ENCODE data around the gene NPTN. TPM values are rescaled to one million over a fixed set of nuclear protein-coding genes. Genes with fewer than 3 reads are reported as not detected.

NPTN gene
- total and polyA plus RNA-seq, 2 of the 13 experiments (the other 11 are each of a cell fraction or from before 2014, with no cell fraction given): 78.0 to 110 TPM

DNA sequence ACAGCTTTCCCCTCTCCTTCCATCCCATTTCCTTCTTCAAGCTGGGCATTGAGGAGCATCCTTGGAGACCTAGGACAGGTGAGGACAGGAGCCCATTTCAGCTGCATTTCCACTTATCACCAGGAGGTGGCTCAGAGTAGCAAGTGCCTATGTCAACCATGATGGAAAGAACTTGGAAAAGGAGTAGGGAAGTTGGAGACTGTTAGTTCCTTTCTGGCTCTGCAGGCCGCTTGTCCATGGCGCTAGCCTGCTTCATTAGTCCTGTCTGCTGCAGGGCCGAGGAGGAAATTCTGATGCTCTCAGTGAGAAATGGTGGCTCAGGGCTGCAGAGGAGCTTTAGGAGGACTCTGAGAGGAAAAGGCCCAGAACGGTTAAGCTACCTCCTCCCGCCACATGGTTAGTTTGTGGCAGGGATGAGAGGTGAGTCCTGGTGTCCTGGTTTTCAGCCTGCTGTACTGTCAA, 44.0 kb upstream of the NPTN start (continued):
- TF ChIP-seq NFE2L2 (IDR thresholded peaks at IDR 0.05; ENCODE audit: low read length) (no peak), TAF15 (IDR thresholded peaks at IDR 0.05; ENCODE audit: low read depth, low read length, poor library complexity, severe bottlenecking) (no peak), TBX3 (IDR thresholded peaks at IDR 0.05; ENCODE audit: borderline replicate concordance) (no peak), IKZF1 (IDR thresholded peaks at IDR 0.05) (no peak), HOXA3 (CRISPR knock-in tag; IDR thresholded peaks at IDR 0.05) (peak; percentile 33; the same call in 1 of the 2 replicates), SMC3 (IDR thresholded peaks at IDR 0.05; ENCODE audit: low read length) (peak; percentile 96), MYNN (CRISPR knock-in tag; IDR thresholded peaks at IDR 0.05; ENCODE audit: low read depth) (no peak)
- TF ChIP-seq, protein P1, sequence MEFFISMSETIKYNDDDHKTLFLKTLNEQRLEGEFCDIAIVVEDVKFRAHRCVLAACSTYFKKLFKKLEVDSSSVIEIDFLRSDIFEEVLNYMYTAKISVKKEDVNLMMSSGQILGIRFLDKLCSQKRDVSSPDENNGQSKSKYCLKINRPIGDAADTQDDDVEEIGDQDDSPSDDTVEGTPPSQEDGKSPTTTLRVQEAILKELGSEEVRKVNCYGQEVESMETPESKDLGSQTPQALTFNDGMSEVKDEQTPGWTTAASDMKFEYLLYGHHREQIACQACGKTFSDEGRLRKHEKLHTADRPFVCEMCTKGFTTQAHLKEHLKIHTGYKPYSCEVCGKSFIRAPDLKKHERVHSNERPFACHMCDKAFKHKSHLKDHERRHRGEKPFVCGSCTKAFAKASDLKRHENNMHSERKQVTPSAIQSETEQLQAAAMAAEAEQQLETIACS (CRISPR knock-in tag; IDR thresholded peaks at IDR 0.05): no peak
- TF ChIP-seq, protein P2, sequence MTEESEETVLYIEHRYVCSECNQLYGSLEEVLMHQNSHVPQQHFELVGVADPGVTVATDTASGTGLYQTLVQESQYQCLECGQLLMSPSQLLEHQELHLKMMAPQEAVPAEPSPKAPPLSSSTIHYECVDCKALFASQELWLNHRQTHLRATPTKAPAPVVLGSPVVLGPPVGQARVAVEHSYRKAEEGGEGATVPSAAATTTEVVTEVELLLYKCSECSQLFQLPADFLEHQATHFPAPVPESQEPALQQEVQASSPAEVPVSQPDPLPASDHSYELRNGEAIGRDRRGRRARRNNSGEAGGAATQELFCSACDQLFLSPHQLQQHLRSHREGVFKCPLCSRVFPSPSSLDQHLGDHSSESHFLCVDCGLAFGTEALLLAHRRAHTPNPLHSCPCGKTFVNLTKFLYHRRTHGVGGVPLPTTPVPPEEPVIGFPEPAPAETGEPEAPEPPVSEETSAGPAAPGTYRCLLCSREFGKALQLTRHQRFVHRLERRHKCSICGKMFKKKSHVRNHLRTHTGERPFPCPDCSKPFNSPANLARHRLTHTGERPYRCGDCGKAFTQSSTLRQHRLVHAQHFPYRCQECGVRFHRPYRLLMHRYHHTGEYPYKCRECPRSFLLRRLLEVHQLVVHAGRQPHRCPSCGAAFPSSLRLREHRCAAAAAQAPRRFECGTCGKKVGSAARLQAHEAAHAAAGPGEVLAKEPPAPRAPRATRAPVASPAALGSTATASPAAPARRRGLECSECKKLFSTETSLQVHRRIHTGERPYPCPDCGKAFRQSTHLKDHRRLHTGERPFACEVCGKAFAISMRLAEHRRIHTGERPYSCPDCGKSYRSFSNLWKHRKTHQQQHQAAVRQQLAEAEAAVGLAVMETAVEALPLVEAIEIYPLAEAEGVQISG (CRISPR knock-in tag; IDR thresholded peaks at IDR 0.05): 0 out of 2 replicates have a peak, but pooled peaks have one; percentile 21

DNA sequence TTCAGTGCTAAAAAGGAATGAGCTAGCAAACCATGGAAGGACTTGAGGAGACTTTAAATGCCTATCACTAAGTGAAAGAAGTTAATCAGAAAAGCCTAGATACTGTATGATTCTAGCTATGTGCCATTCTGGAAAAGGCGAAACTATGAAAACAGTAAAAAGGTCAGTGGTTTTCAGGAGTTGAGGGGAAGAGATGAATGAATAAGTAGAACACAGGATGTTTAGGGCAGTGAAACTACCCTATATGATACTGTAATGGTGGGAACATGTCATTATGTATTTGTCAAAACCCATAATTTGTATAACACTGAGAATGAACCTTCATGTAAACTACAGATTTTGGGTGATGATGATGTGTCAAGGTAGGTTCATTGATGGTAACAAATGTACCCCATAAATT, 41.4 kb upstream of the NPTN start:
- TF ChIP-seq ZBTB21 (CRISPR knock-in tag; IDR thresholded peaks at IDR 0.05) (no peak), ZNF24 (IDR thresholded peaks at IDR 0.05) (no peak), ZNF232 (CRISPR knock-in tag; IDR thresholded peaks at IDR 0.05; ENCODE audit: borderline replicate concordance) (no peak), ATM (IDR thresholded peaks at IDR 0.05; ENCODE audit: borderline replicate concordance) (no peak), HNRNPL (IDR thresholded peaks at IDR 0.05; ENCODE audit: low read depth, low read length) (no peak), SCMH1 (CRISPR knock-in tag; IDR thresholded peaks at IDR 0.05; ENCODE audit: borderline replicate concordance) (no peak), KDM5A (IDR thresholded peaks at IDR 0.05; ENCODE audit: borderline replicate concordance, low read length) (no peak)
- no peak for DNase-seq (ENCODE audit: low spot score)
- in situ Hi-C loops (cut with HindIII; ENCODE audit: extremely low pct_ligation_motif_present, low pct_unique_long_range_greater_than_20kb): no loop called here
- FAIRE-seq: no peak
- ChIA-PET CTCF (ENCODE audit: low intra/inter-chr PET ratio, low total read pairs) (no interaction called here), POLR2A (no interaction called here)
- Histone ChIP-seq H3K9ac (ENCODE audit: insufficient read depth, low read depth, low read length) (no peak overlapping the region), H3K4me1 (ENCODE audit: insufficient read depth, low read length) (no peaks in the 10 kb centered on the region), H3K4me2 (ENCODE audit: low read depth, low read length) (no peak overlapping the region), H4K20me1 (ENCODE audit: insufficient read depth, low read length) (no peaks in the 10 kb centered on the region), H3K27me3 (ENCODE audit: control insufficient read depth in 1 of 2, insufficient read depth in 2 of 2, low read length in 2 of 2) (peaks cover 0 to 45% of the 10 kb centered on the region in 2 experiments; a peak in 4 of 5 replicates), H3K79me2 (ENCODE audit: insufficient read depth, low read length) (no peaks in the 10 kb centered on the region), H3K36me3 (replicated peaks in 1 of 2; ENCODE audit: control insufficient read depth in 1 of 2, insufficient read depth in 2 of 2, low read length in 2 of 2) (no peaks in the 10 kb centered on the region), H3K4me3 (replicated peaks in 1 of 3; ENCODE audit: insufficient read depth in 1 of 3, low read depth in 2 of 3, low read length in 3 of 3) (no peak overlapping the region), H2AFZ (ENCODE audit: low read length) (no peak overlapping the region), H3K9me3 (ENCODE audit: low read length) (no peaks in the 10 kb centered on the region), H3K27ac (ENCODE audit: extremely low read length, insufficient read depth, low read length) (no peak overlapping the region)
- no peak for ATAC-seq
- 65% methylated on average over 1 of the region's 1 CpG for whole genome bisulfite sequencing (ENCODE audit: low lambda C conversion rate)
- no TSS peak for BruUV-seq (replicated peaks)
- intact Hi-C loops (cut with micrococcal nuclease; ENCODE audit: unreplicated experiment): no loop called here

Measured in HepG2 (cell line).